SJSA1 (cell line): ENCODE data around the gene CLBA1. TPM values are rescaled to one million over a fixed set of nuclear protein-coding genes. Genes with fewer than 3 reads are reported as not detected.

Experiments used
- DNase-seq, 2 experiments: peaks; one replicate each; pipeline ENCODE4 v3.0.0-alpha.2; 2015 to 2020; ENCODE audit warnings: low spot score in 2 of 2, low read depth in 1 of 2
- H3K27ac ChIP-seq: fragments of 250-450 bp; sonication (Bioruptor Pico); 2 replicates; pipeline ENCODE4 v1.5.1; 2020; ENCODE audit warnings: mild to moderate bottlenecking, moderate library complexity
- H3K27me3 ChIP-seq: fragments of 250-450 bp; sonication (Bioruptor Pico); replicated peaks from 2 replicates; pipeline ENCODE4 v1.5.1; 2020; ENCODE audit warnings: mild to moderate bottlenecking, moderate library complexity
- H3K36me3 ChIP-seq: fragments of 250-450 bp; sonication (Bioruptor Pico); 2 replicates; pipeline ENCODE4 v1.5.1; 2020; ENCODE audit warnings: mild to moderate bottlenecking
- H3K4me1 ChIP-seq: fragments of 250-450 bp; sonication (Bioruptor Pico); replicated peaks from 2 replicates; pipeline ENCODE4 v1.6.1; 2021; ENCODE audit warnings: mild to moderate bottlenecking
- H3K4me3 ChIP-seq: fragments of 250-450 bp; sonication (Bioruptor Pico); 2 replicates; pipeline ENCODE4 v1.5.1; 2020; ENCODE audit warnings: mild to moderate bottlenecking
- H3K9me3 ChIP-seq: fragments of 250-450 bp; sonication (Bioruptor Pico); replicated peaks from 2 replicates; pipeline ENCODE4 v1.5.1; 2020; ENCODE audit warnings: mild to moderate bottlenecking
- total RNA-seq: library from RNA; depleted of rRNA; stranded (reverse); fragments of >200 nt; shearing (Covaris generic); gene quantifications from 2 replicates; pipeline ENCODE4 v1.2.3, GENCODE V29; 2014

The CLBA1 gene
- total RNA-seq, 1 experiment from 2014 or later = 3.6 TPM

- Histone ChIP-seq H3K4me1 (peaks cover 54% of the 10 kb centered on the region), H3K27ac (no peak overlapping the region), H3K36me3 (no peaks in the 10 kb centered on the region), H3K9me3 (no peaks in the 10 kb centered on the region), H3K4me3 (no peak overlapping the region), H3K27me3 (no peaks in the 10 kb centered on the region)
- no peak for DNase-seq
Observed at GRCh38 chr14:104977008-104977680, 8.4 kb upstream of the CLBA1 start.

GRCh38 chr14:104977681-104978653, 7.6 kb upstream of the CLBA1 start, which contains the start of gene AHNAK2:
Gene AHNAK2 (minus strand): TSS chr14:104978374. CDS start chr14:104978237, 137 bp downstream.
- peak within 1 kb of the TSS; percentile 35 for H3K4me3 ChIP-seq
- H3K27ac ChIP-seq = no peak within 1 kb of the TSS
- no peaks in the 10 kb centered on the region for H3K36me3 ChIP-seq
- DNase-seq = peak in 1 of 2 experiments; percentile 69
- H3K27me3 ChIP-seq = no peaks in the 10 kb centered on the region
- H3K4me1 ChIP-seq = peaks cover 45% of the 10 kb centered on the region
- H3K9me3 ChIP-seq = no peaks in the 10 kb centered on the region

GRCh38 chr14:104978746-104979691, 6.6 kb upstream of the CLBA1 start:
- peaks cover 35% of the 10 kb centered on the region for H3K4me1 ChIP-seq
- no peak overlapping the region for H3K4me3 ChIP-seq
- H3K36me3 ChIP-seq = no peaks in the 10 kb centered on the region
- no peak for DNase-seq
- no peaks in the 10 kb centered on the region for H3K9me3 ChIP-seq
- H3K27me3 ChIP-seq = no peaks in the 10 kb centered on the region
- H3K27ac ChIP-seq = no peak overlapping the region

GRCh38 chr14:104979758-104980610, 5.6 kb upstream of the CLBA1 start:
- Histone ChIP-seq H3K36me3 (no peaks in the 10 kb centered on the region), H3K4me1 (peaks cover 25% of the 10 kb centered on the region), H3K27ac (no peak overlapping the region), H3K4me3 (no peak overlapping the region), H3K9me3 (no peaks in the 10 kb centered on the region), H3K27me3 (no peaks in the 10 kb centered on the region)
- DNase-seq = peak in 1 of 2 experiments; percentile 36

GRCh38 chr14:104980611-104981531, 4.7 kb upstream of the CLBA1 start:
- Histone ChIP-seq H3K27me3 (no peaks in the 10 kb centered on the region), H3K9me3 (no peaks in the 10 kb centered on the region), H3K4me1 (peaks cover 17% of the 10 kb centered on the region), H3K4me3 (no peak overlapping the region), H3K36me3 (no peaks in the 10 kb centered on the region), H3K27ac (no peak overlapping the region)
- DNase-seq = peak in 1 of 2 experiments; percentile 35

GRCh38 chr14:104981699-104982541, 3.7 kb upstream of the CLBA1 start:
- peak in 1 of 2 experiments; percentile 38 for DNase-seq
- Histone ChIP-seq H3K4me3 (no peak overlapping the region), H3K4me1 (peaks cover 20% of the 10 kb centered on the region), H3K9me3 (no peaks in the 10 kb centered on the region), H3K27ac (no peak overlapping the region), H3K27me3 (no peaks in the 10 kb centered on the region), H3K36me3 (no peaks in the 10 kb centered on the region)

GRCh38 chr14:104982548-104983230, 2.9 kb upstream of the CLBA1 start:
- H3K4me1 ChIP-seq = peaks cover 12% of the 10 kb centered on the region
- H3K4me3 ChIP-seq = no peak overlapping the region
- H3K9me3 ChIP-seq = no peaks in the 10 kb centered on the region
- no peaks in the 10 kb centered on the region for H3K36me3 ChIP-seq
- no peak overlapping the region for H3K27ac ChIP-seq
- H3K27me3 ChIP-seq = no peaks in the 10 kb centered on the region
- peak in 1 of 2 experiments; percentile 35 for DNase-seq

- Histone ChIP-seq H3K4me1 (peaks cover 9% of the 10 kb centered on the region), H3K27me3 (no peaks in the 10 kb centered on the region), H3K36me3 (no peaks in the 10 kb centered on the region), H3K4me3 (no peak overlapping the region), H3K27ac (no peak overlapping the region), H3K9me3 (no peaks in the 10 kb centered on the region)
- DNase-seq = no peak
Observed at GRCh38 chr14:104983231-104983721, 2.3 kb upstream of the CLBA1 start.

GRCh38 chr14:104984056-104984894, 1.3 kb upstream of the CLBA1 start:
- peak in 1 of 2 experiments; percentile 40 for DNase-seq
- Histone ChIP-seq H3K4me3 (no peak overlapping the region), H3K27me3 (no peaks in the 10 kb centered on the region), H3K36me3 (no peaks in the 10 kb centered on the region), H3K4me1 (peaks cover 9% of the 10 kb centered on the region), H3K9me3 (no peaks in the 10 kb centered on the region), H3K27ac (no peak overlapping the region)
